ENCODE data around the gene ATPAF2. TPM values are rescaled to one million over a fixed set of nuclear protein-coding genes. Genes with fewer than 3 reads are reported as not detected.

Gene ATPAF2
- total RNA-seq, 1 experiment from 2014 or later = 13.3 TPM

GRCh38 chr17:18039535-18040260 lies 730 bp upstream of the ATPAF2 start:
- peak; percentile 20 for DNase-seq (ENCODE audit: low read depth)

DNA sequence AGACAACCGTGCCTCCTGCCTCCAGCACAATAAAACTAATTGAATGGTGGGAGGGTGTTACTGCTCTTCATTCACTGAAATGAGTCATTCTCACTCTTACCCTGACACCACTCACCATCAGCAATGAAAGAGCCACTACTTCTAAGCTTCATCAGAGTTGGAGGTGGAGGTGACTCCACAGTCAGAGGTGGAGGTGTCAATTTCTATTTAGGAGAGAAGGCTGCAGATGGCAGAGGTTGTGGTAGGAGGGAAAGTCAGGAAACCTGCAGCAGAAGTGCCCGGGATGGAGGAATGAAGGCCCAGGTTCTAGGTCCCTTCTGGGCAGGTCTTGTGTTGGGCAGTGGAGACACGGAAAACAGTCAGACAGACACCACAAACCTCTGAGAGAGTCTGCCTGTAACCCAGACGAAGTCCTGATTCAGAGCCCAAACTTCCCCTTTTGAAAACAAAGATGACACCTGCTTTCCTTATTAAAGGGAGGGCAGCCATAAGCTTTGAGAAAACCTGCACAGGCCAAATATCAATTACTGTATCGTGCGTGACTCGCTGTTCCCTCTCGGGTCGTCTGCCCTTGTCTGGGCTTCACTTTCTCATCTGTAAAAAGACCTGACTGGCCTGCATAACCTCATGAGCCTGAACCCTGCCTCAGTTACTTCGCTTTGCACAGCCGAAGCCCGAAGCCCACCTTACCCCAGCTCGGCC lies 668 bp downstream of the ATPAF2 start:
- DNase-seq (ENCODE audit: low read depth) = no peak

DNA sequence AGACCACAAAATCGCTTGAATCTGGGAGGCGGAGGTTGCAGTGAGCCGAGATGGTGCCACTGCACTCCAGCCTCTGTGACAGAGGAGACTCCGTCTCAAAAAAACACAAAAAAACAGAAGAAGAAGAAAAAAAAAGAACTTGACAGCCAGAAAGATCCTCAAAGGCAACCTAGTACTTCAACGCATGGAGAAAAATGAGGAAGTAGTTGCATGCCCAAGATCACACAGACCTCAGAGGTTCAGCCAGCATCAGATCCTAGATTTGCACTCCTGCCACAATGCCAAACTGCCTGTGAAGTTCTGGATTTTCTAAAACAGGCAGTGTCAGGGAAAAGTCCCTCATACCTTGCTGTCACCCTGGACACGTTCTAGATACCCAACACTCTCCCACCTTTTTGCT lies 1.5 kb downstream of the ATPAF2 start:
- no peak for DNase-seq (ENCODE audit: low read depth)

DNA sequence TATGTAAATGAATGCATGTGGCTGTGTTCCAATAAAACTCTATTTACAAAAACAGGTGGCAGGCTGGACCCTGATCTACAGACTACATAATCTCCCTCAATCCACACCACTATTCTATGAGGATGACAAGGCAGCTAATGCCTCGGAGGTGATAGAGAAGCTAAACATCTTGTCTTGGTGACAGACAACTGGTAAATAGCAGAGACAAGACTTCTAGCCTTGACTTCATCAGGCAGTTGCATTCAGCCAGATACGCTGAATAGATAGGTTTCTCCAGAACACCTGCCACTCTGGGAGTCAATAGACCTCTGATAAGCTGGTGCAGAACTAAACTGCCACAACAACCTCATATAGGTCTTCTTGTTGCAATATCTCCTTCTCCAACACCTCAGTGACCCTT lies 3.3 kb downstream of the ATPAF2 start:
- DNase-seq (ENCODE audit: low read depth) = no peak

DNA sequence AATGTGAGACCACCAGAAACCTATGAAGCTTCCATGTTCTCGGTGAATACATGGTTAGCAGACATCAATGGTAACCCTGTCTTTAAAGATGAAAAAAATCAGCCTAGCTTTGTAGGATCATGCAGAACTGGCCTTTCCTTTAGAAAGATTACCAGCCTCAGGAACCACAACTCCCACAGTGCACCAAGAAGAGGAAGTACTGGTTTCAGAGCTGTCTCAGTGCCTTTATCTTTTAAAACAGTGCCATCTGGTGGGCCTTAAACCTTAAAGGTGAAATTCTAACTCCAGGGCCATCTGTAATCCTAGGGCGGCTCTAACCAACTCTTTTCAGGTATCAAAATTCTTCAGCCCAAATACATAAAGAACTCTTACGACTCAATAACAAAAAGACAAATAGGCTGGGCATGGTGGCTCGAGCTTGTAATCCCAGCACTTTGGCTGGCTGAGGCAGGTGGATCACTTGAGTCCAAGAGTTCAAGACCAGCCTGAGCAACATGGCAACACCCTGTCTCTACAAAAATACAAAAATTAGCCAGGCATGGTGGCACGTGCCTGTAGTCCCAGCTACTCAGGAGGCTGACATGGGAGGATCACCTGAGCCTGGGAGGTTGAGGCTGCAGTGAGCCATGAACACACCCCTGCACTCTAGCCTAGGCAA lies 5.4 kb downstream of the ATPAF2 start:
- peak; percentile 79 for DNase-seq (ENCODE audit: low read depth)

- peak; percentile 24 for DNase-seq (ENCODE audit: low read depth)
Measured at GRCh38 chr17:18031955-18032354, 7.0 kb downstream of the ATPAF2 start.

DNA sequence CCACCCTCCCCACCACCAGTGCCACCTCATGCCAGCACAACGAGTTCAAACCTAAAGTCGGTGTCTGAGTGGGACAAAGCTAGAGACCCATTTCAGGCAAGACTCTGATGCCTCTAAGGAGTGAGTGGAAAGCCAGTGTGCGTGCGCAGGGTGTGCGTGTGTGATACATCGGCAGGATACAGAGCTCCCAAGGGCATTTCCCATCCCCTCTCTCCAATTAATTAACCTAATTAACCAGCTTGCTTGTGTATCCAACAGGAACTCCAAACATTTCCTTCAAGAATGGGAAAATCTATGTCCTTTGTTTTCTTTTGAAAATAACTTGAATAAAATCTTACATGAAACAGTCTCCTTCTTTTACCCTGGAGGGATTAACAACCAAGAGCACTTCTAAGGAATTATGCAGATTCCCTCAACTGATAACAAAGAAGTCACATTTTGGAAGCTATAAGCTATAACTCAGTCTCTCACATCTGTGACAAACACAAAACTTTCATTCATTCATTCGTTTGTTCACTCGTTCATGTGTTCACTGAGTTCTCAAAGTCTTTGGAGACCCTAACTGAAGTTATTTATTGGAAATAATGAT lies 9.9 kb downstream of the ATPAF2 start:
- DNase-seq (ENCODE audit: low read depth) = no peak

- DNase-seq (ENCODE audit: low read depth) = no peak
Measured at GRCh38 chr17:18028114-18028951, 10.6 kb downstream of the ATPAF2 start.

- DNase-seq (ENCODE audit: low read depth) = peak; percentile 42
Measured at GRCh38 chr17:18027280-18027679, 11.7 kb downstream of the ATPAF2 start.

GRCh38 chr17:18025945-18026776 lies 12.8 kb downstream of the ATPAF2 start:
- peak; percentile 98 for DNase-seq (ENCODE audit: low read depth)

DNA sequence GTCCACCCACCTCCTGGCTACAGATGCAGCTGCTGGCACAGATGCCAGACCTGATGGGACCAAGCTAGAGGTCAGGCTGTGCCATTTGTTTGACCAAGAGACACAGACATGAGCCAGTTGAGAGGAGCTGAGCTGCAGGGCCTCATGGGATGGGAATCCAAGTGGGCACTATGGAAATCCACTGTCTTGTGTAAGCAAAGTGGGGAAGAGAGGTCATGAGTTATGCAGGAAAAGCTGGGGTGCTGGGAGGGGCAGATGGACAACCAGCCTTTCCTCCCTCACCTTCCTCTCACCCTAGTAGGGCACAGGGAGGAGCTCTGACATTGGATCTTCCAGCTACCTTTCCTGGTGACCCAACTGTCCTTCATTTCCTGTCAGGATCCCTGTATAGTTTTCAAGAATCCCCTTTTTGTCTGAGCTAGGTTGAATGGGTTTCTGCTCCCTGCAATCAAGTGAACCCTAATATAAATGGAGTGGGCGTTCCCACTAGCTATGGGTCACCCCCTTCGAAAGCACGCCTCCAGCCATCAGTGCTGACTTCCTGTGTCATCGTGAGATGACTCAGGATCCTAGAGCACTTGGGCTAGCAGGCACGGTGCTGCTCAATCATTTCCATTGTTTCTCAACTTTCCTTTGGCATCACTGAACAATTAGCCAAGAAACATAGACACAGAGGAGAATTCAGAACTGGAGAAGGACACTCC lies 13.6 kb downstream of the ATPAF2 start:
- DNase-seq (ENCODE audit: low read depth) = peak; percentile 84

DNA sequence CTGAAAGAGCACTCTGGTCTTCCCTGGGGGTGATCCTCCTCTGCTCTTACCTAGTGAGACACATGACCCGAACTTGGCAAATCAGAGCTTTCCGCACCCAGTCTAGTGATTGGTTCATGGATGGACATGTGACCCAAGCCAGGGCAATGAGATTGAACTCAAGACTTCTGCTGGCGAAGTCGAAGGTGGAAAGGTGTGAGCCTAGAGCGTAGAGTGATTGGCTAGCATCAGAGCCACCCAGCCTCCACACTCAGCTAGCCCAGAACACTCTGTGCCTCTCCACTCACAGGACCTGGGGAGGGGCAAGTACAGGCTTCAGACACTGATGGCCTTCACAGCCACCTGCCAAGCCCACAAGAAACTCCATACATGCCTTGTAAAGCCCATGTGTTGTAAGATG lies 17.6 kb downstream of the ATPAF2 start:
- no peak for DNase-seq (ENCODE audit: low read depth)

GRCh38 chr17:18020971-18021370 lies 18.0 kb downstream of the ATPAF2 start:
- no peak for DNase-seq (ENCODE audit: low read depth)

DNA sequence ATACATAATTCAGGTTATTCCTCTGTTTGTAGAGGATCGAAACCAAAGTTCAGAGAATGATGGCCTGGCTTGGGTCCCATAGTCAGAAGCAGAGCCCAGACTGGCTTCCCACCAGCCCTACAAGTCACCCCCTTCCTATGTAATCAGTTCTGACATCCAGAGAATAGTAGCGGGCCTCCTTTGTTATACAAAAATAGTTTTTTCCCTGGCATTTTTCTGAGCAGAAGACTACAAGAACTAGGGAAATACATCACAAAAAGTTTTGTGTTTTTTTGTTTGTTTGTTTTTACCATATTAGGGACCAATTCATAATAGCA lies 19.2 kb downstream of the ATPAF2 start:
- DNase-seq (ENCODE audit: low read depth) = no peak

GRCh38 chr17:18018411-18018921 lies 20.5 kb downstream of the ATPAF2 start:
- no peak for DNase-seq (ENCODE audit: low read depth)

- no peak for DNase-seq (ENCODE audit: low read depth)
Measured at GRCh38 chr17:18017958-18018357, 21.0 kb downstream of the ATPAF2 start.

GRCh38 chr17:18016426-18016825 lies 22.5 kb downstream of the ATPAF2 start:
- no peak for DNase-seq (ENCODE audit: low read depth)

- DNase-seq (ENCODE audit: low read depth) = no peak
Measured at GRCh38 chr17:18015593-18015992, 23.4 kb downstream of the ATPAF2 start.

- no peak for DNase-seq (ENCODE audit: low read depth)
Measured at GRCh38 chr17:18014006-18014405, 25.0 kb downstream of the ATPAF2 start.

DNA sequence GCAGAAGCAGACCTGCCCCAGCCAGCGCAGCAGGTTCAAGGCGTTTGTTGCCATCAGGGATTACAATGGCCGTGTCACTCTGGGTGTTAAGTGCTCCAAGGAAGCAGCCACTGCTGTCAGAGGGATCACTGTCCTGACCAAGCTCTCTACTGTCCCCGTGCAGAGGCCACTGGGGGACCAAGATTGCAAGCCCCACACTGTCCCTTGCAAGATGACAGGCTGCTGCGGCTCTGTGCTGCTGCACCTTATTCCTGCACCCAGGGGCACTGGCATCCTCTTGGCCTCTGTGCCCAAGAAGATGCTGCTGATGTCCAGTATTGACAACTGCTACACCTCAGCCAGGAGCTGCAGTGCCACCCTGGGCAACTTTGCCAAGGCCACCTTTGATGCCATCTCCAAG lies 27.7 kb downstream of the ATPAF2 start:
- DNase-seq (ENCODE audit: low read depth) = no peak
